Rectal smooth muscle tissue (tissue), 1 donor: Measurements from ENCODE around the gene PTRH2.
"Not testable (repeated sequence)": the region's sequence is repeated elsewhere in the genome, so short reads cannot be mapped to it uniquely, and the experiment has no call there.

ENCODE experiments used
- H3K27ac ChIP-seq: one replicate; pipeline ENCODE4 v1.7.0; 2013; ENCODE audit warnings: low read depth, low read length, inconsistent platforms
- H3K27me3 ChIP-seq: one replicate; pipeline ENCODE4 v1.7.0; 2013; ENCODE audit warnings: low read length; ENCODE audit not compliant: control insufficient read depth, insufficient read depth
- H3K36me3 ChIP-seq: one replicate; pipeline ENCODE4 v1.7.0; 2013; ENCODE audit warnings: low read length; ENCODE audit not compliant: control insufficient read depth, insufficient read depth
- H3K4me1 ChIP-seq: one replicate; pipeline ENCODE4 v1.7.0; 2013; ENCODE audit warnings: low read length; ENCODE audit not compliant: control insufficient read depth, insufficient read depth
- H3K4me3 ChIP-seq: one replicate; pipeline ENCODE4 v1.7.0; 2013; ENCODE audit warnings: low read length
- H3K9ac ChIP-seq: one replicate; pipeline ENCODE4 v1.7.0; 2013; ENCODE audit warnings: low read length

The PTRH2 gene

DNA sequence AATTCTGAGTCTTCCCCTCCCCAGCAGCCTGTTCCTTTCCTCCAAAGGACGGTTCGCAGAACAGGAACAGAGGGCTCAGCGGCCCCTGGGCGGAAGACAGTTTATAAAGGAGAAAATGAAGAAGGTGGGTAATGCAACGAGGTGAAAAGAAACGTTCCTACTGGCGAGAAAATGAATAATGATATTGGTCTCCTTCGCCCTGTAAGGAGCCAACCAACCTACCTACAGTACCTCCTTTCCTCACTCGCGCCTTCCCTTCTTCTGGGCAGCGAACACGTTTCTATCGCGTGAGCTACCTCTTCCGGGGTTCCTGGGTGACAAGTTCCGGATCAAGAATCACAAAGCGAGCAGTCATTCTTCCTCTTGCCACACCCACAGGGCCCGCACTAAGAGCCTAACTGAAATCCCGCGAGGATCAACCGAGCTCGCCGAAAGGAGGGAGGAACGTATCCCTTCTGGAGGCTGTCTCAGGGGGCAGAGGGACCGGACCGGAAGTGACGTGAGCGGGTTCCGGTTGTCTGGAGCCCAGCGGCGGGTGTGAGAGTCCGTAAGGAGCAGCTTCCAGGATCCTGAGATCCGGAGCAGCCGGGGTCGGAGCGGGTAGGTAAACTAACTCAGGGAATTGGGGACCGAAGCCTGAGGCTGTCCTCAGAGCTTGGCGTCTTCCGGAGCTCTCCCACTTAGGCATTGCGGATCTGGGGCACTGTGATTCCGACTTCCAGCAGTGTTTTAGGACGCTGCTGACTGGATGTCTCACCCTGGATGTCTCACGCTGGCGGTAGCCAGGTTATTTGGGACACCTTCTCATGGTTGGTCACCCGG, at the start of gene PTRH2, which contains the start of gene VMP1:
Gene PTRH2 (minus strand): TSS at position 282 of the 822 bp plus-strand sequence. CDS start 9,452 bp downstream, outside the sequence.
Gene VMP1 (plus strand): TSS at position 506 of the 822 bp plus-strand sequence. CDS start 23,793 bp downstream, outside the sequence.
- H3K4me3 ChIP-seq, result peak within 1 kb of the TSS; percentile 99
- peaks cover 20% of the 10 kb centered on the region for H3K4me1 ChIP-seq
- H3K27me3 ChIP-seq, result no peaks in the 10 kb centered on the region

DNA sequence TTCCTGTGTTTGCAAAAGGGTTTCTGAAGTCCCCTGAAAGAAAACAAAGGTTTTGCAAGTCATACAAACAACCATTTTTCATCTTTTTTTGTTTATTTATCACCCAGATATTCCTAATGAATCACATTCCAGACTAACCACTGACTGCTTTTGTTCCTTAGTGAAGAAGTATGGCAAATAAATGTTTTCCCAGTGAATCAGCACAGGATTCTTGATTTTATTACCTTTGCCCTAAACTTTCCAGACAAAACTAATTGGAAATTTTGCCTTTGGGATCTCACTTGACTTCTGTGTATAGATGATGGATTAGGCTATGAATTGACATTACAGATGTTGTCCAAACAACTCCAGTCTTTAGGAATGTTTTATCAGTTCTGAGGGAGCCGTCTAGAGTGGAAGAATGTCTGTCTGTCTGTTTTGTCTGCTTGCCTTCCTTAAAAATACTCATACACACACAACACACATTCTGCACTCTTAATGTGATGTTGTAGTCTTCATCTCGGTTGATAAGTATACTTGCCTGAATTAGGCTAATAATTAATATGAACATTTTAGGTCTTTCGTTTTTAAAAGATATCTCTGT, 49.1 kb upstream of the PTRH2 start:
- no peak overlapping the region for H3K4me3 ChIP-seq
- peak overlapping the region; percentile 56 for H3K27ac ChIP-seq
- no peaks in the 10 kb centered on the region for H3K27me3 ChIP-seq
- peaks cover 13% of the 10 kb centered on the region for H3K4me1 ChIP-seq
- H3K9ac ChIP-seq, result no peak overlapping the region
- peaks cover 4% of the 10 kb centered on the region for H3K36me3 ChIP-seq

More for the DNA sequence above, at the start of gene PTRH2, which contains the start of gene VMP1:
- Histone ChIP-seq H3K9ac (peak within 1 kb of the TSS; percentile 99), H3K27ac (peak within 1 kb of the TSS; percentile 96), H3K36me3 (no peaks in the 10 kb centered on the region)

DNA sequence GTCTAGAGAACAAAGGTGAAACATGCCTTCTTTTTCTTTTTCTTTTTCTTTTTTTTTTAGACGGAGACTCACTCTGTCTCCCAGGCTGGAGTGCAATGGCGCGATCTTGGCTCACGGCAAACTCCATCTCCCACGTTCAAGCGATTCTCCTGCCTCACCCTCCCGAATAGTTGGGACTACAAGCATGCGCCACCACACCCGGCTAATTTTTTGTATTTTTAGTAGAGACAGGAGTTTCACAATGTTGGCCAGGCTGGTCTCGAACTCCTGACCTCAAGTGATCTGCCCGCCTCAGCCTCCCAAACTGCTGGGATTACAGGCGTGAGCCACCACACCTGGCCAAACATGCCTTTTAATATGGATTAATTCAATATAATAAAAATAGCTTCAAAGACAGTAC, 47.8 kb upstream of the PTRH2 start:
- peaks cover 13% of the 10 kb centered on the region for H3K4me1 ChIP-seq
- H3K9ac ChIP-seq, H3K4me3 ChIP-seq, H3K27me3 ChIP-seq, H3K36me3 ChIP-seq: not testable (repeated sequence)
- H3K27ac ChIP-seq, result peak overlapping the region; percentile 63

DNA sequence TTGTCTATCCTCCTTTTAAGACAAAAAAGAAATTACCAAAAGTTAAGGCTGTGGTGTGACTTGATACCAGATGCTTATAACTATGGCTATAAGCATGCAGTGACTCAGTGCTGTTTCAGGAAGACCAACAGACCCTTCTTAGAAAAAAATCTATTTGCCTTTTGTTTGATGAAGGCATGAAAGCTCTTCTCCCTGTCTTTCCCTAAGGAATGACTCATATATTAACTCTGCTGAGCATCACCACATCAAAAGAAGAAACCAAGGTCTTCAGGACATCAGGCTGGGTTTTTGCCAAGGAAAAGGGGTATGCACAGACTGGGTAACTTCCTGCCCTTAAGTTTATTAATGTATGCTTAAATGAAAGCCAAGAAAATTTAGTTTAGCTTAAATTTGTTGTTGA, 47.3 kb upstream of the PTRH2 start:
- Histone ChIP-seq H3K4me3 (no peak overlapping the region), H3K36me3 (peaks cover 4% of the 10 kb centered on the region), H3K9ac (no peak overlapping the region), H3K27me3 (no peaks in the 10 kb centered on the region), H3K27ac (peak overlapping the region; percentile 63), H3K4me1 (peaks cover 13% of the 10 kb centered on the region)

DNA sequence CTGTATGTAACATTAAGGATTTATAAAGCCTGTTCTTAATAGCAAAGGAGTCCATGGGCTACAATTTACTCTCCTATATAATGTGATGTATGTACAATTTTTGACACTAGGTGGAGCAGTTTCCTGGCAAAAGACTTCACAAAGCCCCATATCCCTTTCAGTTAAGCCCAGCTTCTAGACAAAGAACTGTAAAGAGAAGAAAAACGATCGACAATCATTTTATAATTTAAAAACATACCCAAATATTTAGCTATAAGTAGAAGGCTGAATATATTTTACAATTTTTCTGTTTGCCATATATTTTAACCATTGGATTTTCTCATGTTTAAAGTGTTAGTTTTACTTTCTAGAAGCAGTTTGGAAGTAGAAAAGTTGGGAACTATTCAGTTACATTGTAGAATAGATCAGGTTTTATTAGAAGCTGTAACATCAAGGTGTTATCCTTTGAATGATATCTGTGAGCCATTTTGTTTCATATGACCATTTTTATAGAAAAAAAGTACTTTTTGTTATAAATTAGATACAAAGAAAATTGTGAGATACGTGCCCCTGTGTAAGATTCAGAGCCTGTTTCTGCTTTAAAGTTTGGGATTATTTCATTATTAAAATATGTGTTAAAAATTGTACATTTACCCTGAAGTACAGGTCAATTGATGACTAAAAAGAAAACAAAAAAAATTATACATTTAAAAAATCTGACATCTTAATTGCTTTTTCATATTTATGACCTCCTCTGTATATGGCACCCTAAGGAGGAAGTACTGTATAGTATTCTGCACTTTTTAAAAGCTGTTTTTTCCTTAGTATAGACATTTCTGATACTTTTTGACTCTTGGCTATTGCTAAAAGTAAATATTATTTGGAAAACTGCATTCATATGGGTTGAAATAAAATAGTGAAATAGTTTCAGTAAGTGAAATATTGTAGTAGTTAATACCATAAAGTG, 46.6 kb upstream of the PTRH2 start:
- H3K4me3 ChIP-seq, result peak overlapping the region; percentile 15
- no peak overlapping the region for H3K9ac ChIP-seq
- H3K4me1 ChIP-seq, result peaks cover 13% of the 10 kb centered on the region
- H3K27me3 ChIP-seq, result no peaks in the 10 kb centered on the region
- H3K27ac ChIP-seq, result peak overlapping the region; percentile 66
- H3K36me3 ChIP-seq, result peaks cover 4% of the 10 kb centered on the region

DNA sequence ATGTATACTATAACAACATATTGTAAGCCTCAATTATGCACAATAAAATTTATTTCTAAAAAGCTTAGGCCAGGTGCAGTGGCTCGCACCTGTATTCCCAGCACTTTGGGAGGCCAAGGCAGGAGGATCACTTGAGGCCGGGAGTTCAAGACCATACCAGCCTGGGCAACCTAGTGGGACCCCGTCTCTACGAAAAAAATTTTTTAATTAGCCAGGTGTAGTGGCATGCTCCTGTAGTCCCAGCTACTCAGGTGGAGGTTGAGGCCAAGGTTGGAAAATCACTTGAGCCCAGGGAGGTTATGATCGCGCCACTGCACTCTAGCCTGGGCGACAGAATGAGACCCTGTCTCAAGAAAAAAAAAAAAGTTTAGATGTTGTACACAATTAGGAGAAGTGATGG, 45.7 kb upstream of the PTRH2 start:
- no peaks in the 10 kb centered on the region for H3K27me3 ChIP-seq
- no peak overlapping the region for H3K4me3 ChIP-seq
- peaks cover 13% of the 10 kb centered on the region for H3K4me1 ChIP-seq
- no peak overlapping the region for H3K9ac ChIP-seq
- H3K27ac ChIP-seq, result no peak overlapping the region
- H3K36me3 ChIP-seq, result peaks cover under 1% of the 10 kb centered on the region

DNA sequence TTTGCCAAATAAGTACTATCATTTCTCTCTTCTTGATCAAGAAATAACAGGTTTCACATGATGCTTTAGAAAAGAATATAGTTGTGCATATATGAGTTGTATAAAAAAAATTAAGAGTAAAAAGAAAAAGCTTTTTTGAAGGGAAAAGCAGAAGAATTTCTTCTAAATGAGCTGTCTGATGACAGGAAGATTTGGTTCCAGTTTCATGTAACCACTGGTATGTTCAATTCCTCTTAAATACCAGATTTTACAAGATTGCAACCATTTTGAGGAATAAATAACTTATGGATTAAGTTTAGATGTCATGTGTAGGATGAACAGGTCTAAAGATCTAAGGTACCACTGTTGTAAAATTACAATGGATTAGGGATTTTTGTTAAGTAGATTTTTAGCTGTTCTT, 45.2 kb upstream of the PTRH2 start:
- Histone ChIP-seq H3K9ac (no peak overlapping the region), H3K4me3 (no peak overlapping the region), H3K36me3 (no peaks in the 10 kb centered on the region), H3K27ac (no peak overlapping the region), H3K4me1 (peaks cover 13% of the 10 kb centered on the region), H3K27me3 (no peaks in the 10 kb centered on the region)

DNA sequence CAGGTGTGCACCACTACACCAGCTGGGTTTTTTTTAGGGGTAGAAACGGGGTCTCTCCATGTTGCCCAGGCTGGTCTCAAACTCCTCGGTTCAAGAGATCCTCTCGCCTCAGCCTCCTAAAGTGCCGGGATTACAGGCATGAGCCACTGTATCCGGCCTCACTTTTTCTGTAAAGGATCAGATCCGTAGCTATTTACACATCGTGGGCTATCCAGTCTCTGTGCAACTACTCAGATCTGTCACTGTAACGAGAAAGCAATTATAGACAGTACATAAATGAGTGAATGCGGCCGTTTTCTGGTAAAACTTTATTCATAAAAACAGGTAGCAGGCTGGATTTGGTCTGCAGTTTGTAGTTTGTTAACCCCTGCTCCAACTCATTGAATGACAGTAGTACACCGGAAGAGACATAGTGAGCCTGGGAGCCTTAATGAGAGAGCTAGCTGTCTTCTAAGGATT, 44.8 kb upstream of the PTRH2 start:
- peaks cover 13% of the 10 kb centered on the region for H3K4me1 ChIP-seq
- no peak overlapping the region for H3K9ac ChIP-seq
- no peak overlapping the region for H3K27ac ChIP-seq
- no peaks in the 10 kb centered on the region for H3K36me3 ChIP-seq
- no peaks in the 10 kb centered on the region for H3K27me3 ChIP-seq
- no peak overlapping the region for H3K4me3 ChIP-seq

DNA sequence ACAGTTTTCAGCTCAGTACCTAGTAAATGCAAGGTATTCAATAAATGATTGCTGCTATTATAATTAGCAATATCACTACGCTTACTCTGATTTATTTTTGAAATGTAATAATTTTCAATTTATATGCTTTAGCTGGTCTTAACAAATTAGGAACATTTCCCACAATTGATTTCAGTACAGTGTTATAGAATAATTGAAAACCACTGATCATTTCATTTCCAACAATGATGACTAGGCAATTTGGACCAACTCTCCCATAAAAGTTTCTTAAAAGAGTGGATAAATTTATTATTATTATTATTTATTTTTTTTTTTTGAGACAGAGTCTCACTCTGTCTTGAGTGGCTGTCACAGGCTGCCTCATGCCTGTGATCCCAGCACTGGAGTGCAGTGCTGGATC, 41.4 kb upstream of the PTRH2 start:
- Histone ChIP-seq H3K27ac (no peak overlapping the region), H3K4me1 (peaks cover 2% of the 10 kb centered on the region)

DNA sequence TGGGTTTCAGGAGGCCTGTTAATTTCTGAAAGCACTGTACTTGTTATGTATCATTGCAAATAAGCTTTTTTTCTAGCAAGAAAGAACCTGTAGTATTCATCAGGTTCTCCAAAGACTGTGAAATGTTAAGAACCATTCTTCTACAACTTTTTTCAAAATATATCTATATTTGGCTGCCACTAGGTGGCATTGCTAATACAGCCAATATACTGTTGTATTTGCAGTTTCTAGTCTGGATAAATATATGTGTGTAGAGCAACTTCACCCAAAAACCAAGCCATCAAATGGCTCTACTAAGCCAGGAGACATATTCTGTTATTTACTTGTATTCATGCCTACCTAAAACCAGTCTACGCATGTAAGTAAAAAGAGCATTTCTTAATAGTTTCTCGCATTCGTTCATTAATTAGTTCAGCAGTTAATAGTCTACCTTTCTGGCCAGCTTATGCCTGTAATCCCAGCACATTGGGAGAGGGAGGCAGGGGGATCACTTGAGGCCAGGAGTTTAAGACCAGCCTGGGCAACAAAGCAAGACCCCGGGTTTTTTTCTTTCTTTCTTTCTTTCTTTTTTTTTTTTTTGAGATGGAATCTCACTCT, 39.7 kb upstream of the PTRH2 start:
- Histone ChIP-seq H3K4me1 (no peaks in the 10 kb centered on the region), H3K9ac (no peak overlapping the region), H3K36me3 (no peaks in the 10 kb centered on the region), H3K27me3 (no peaks in the 10 kb centered on the region), H3K4me3 (no peak overlapping the region), H3K27ac (no peak overlapping the region)

More for the DNA sequence above, 41.4 kb upstream of the PTRH2 start:
- no peak overlapping the region for H3K9ac ChIP-seq
- no peaks in the 10 kb centered on the region for H3K27me3 ChIP-seq
- no peaks in the 10 kb centered on the region for H3K36me3 ChIP-seq
- no peak overlapping the region for H3K4me3 ChIP-seq

DNA sequence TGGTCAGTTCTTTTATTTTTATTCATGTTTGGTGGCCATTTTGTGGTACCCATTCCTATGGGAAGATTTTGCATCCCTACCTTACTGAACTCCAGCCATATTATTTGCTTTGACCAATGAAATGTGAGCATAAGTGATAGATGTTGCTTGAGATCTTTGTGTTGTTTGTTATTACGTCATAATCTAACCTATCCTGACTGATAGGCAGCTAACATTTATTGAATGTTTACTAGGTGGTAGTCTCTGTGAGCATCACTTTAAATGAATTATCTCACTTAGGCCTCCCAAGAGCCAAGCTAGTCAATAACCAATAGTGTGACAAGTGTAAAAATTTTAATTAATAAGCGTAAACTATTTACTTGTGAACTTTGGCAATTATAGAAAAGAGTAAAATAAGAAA, 37.8 kb upstream of the PTRH2 start:
- Histone ChIP-seq H3K27ac (no peak overlapping the region), H3K27me3 (no peaks in the 10 kb centered on the region), H3K4me1 (no peaks in the 10 kb centered on the region), H3K4me3 (no peak overlapping the region), H3K36me3 (no peaks in the 10 kb centered on the region), H3K9ac (no peak overlapping the region)

DNA sequence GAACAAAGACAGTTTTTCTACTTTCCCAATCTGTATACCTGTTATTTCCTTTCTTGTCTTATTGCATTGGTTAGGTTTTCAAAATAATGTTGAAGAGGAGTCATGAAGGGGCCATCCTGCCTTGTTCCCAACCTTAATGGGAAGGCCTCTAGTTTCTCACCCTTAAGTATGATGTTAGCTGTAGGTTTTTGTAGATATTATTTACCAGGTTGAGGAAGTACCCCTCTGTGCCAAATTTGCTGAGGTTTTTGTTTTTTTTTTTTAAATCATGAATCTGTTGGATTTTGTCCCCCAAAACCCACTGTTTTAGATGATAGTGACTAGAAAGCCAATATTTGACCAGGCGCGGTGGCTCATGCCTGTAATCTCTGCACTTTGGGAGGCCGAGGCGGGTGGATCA, 36.6 kb upstream of the PTRH2 start:
- no peaks in the 10 kb centered on the region for H3K36me3 ChIP-seq
- H3K4me3 ChIP-seq, result no peak overlapping the region
- no peaks in the 10 kb centered on the region for H3K4me1 ChIP-seq

More for the DNA sequence above, 36.6 kb upstream of the PTRH2 start:
- H3K9ac ChIP-seq, result no peak overlapping the region
- H3K27me3 ChIP-seq, result no peaks in the 10 kb centered on the region
- no peak overlapping the region for H3K27ac ChIP-seq
